Cardiac fibroblast (primary cell): ENCODE data around the gene TP53BP1.
A peak's percentile ranks its signal among the peaks of the same experiment; 100 is the strongest.

Source experiments
- DNase-seq, 2 donors: peaks; one replicate each; pipeline versions ENCODE4 v3.0.0 to v3.0.0-alpha.2; 2010; ENCODE audit warnings: low read depth in 2 of 2
- H3K4me3 ChIP-seq, 2 donors: replicated peaks in 1 of 2; 1 replicate in 1 of 2; 2 replicates in 1 of 2; pipeline ENCODE4 v1.5.1; 2011; ENCODE audit warnings: low read depth in 2 of 2, low read length in 2 of 2, mild to moderate bottlenecking in 2 of 2, moderate library complexity in 1 of 2
- TF ChIP-seq, protein P1 (sequence below): IDR thresholded peaks from one replicate; pipeline ENCODE4 v1.5.1; 2011; ENCODE audit warnings: low read depth, mild to moderate bottlenecking, low read length, inconsistent platforms

TP53BP1 gene

DNA sequence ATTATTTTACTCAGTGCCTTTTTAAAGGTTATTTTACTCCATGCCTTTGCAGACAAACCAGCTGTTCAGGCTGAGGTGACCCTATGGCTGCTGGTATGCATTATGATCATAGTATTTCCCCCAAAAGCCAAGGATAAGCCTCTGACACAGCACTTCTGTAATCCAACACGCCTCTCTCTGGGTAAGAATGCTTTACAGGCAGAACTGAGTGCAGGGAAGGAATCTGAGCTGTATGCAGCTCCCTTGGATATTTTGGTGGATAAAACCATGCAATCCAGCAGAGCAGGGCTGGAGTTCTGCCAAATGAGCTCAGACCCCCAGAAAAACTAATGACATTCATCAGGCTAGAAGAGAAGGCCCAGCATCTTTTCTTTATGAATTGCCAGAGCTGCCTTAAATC is 12.8 kb upstream of the TP53BP1 start:
- DNase-seq = peak; percentile 56 to 60
- TF ChIP-seq, protein P1, sequence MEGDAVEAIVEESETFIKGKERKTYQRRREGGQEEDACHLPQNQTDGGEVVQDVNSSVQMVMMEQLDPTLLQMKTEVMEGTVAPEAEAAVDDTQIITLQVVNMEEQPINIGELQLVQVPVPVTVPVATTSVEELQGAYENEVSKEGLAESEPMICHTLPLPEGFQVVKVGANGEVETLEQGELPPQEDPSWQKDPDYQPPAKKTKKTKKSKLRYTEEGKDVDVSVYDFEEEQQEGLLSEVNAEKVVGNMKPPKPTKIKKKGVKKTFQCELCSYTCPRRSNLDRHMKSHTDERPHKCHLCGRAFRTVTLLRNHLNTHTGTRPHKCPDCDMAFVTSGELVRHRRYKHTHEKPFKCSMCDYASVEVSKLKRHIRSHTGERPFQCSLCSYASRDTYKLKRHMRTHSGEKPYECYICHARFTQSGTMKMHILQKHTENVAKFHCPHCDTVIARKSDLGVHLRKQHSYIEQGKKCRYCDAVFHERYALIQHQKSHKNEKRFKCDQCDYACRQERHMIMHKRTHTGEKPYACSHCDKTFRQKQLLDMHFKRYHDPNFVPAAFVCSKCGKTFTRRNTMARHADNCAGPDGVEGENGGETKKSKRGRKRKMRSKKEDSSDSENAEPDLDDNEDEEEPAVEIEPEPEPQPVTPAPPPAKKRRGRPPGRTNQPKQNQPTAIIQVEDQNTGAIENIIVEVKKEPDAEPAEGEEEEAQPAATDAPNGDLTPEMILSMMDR = no peak
- H3K4me3 ChIP-seq = no peak overlapping the region

DNA sequence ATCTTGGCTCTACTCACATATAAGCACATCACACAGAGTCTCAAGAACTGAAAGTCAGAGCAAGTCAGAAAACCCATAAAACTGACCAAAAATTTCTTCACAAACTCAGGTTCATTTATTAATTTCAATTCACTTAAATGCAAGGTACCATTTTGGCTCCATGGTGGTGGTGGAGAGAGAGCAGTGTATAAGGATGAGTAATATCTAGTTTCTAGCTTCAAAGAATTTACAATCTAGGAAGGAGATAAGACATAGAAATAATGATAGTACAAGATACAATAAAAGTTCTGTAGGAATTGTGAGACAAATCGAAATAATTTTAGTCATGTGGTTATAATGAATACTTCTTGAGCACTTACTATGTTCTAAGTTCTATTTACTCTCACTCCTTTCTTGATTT is 6.7 kb upstream of the TP53BP1 start:
- DNase-seq = no peak
- H3K4me3 ChIP-seq = no peak overlapping the region

DNA sequence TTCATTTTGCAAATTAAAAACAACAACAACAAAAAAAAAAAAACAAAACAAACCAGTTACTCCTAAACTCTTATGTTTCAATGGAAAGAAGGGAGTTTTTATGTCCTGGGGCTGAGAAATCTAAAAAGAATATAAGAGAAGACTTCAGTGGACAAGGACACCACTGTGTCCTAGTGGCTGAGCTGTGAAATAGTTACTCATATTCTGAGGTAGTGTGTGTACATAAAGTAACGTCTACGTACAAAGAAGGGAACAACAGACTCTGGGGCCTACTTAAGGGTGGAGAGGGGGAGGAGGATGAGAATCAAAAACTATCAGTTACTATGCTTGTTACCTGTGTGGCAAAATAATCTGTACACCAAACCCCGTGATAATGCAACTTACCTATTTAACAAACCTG is 6.0 kb upstream of the TP53BP1 start:
- DNase-seq = no peak
- TF ChIP-seq, protein P1 = no peak
- no peak overlapping the region for H3K4me3 ChIP-seq

More for the DNA sequence above, 6.7 kb upstream of the TP53BP1 start:
- TF ChIP-seq, protein P1 = no peak

DNA sequence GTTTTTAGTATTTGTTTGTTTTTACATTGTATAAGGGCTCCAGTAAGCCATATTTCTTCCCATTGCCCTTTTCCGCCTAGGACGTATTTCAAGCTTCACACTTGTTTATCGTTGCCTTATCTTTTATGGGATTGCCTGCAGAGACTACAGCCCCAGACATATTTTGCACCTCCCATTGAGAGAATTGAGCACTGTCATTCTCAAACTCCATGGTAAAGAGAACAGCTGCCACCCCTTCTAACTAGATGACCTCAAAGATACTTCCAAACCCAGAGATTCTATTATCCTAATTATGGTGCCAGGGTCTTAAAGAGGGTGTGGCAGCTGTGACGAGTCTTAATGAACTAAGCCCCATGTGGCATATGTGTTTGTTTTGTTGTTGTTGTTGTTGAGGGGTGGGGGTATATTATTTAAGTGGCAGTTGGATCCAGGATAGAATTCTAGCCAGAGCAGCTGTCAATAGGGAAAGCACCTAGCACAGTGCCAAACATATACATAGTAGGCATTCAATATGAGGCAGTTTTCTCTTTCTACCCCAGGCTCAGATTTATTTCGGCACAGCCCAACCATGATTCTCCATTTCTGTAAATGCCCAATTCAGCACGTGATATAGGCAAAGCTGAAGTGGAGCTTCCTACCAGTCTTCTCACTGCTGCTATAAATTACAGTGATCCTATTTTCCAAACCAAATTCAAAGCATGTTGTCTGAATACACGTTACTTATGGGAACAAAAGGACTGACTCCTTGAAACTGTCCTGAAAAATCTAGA is 932 bp upstream of the TP53BP1 start:
- TF ChIP-seq, protein P1 = no peak
- H3K4me3 ChIP-seq = peak overlapping the region in 1 of 2 donors; percentile 98
- no peak for DNase-seq

DNA sequence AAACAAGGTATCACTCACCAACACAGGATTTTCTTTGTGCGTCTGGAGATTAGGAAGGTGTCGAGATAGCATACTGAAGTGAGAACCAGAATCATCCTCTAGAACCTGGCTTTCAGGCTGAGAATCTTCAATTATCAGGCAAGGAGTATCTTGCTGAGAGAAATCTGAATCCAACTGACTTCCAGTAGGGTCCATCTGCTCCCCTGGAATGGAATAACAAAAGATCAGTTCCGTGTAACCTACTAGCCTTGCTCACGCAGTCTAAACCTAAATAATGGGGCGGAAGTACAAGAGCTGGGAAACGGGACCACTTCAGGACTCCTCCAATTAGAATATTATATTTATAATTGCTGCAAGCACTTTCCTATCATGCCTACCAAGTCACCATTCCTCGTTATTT is 690 bp downstream of the TP53BP1 start:
- peak overlapping the region; percentile 93 to 98 for H3K4me3 ChIP-seq
- DNase-seq = no peak
- TF ChIP-seq, protein P1 = no peak

DNA sequence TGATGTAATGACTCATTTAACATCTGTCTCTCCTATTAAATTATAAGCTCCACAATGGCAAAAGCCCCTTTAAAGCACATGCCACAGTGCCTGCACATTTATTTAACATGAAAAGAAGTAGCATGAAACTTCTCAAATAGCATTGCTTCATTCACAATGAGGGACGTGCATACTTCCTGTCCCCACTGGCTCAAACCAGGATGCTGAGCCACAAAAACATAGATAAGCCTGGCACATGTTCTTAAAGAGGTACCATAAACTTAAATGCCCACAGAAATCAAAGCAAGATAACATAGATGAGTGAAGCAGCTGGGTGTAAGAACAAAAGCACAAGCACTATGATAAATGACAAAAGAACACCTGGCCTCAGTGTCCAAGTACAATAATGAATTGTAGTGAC is 3.8 kb downstream of the TP53BP1 start:
- peak; percentile 18 to 54 for DNase-seq
- no peak overlapping the region for H3K4me3 ChIP-seq
- TF ChIP-seq, protein P1 = no peak
